ENCODE measurements around the gene LBH.

Gene LBH

DNA sequence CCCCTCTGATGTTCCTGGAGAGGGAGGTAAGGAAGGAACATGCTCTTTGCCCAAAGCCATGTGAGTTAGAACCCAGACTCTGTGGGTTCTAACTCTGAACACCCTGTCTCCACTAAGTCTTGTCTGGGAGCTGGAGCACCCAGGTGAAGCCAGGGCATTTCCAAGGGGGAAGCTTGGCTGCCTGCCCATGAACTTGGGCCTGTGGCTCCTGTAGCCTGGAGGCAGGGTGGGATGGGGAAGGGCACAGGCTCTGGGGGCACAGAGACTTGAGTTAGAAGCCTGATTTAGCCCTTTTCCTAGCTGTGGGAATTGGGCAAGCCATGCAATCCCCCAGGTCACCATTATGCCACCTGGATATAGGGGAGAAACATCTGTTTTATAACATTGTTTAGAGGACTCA lies 65.2 kb downstream of the LBH start:
- H3K4me3 ChIP-seq (ENCODE audit: low read depth, low read length) = no peak overlapping the region
- H3K9me3 ChIP-seq = no peaks in the 10 kb centered on the region
- H3K36me3 ChIP-seq = no peaks in the 10 kb centered on the region
- H3K27me3 ChIP-seq = no peaks in the 10 kb centered on the region
- peak; percentile 35 for DNase-seq
- TF ChIP-seq, protein P1, sequence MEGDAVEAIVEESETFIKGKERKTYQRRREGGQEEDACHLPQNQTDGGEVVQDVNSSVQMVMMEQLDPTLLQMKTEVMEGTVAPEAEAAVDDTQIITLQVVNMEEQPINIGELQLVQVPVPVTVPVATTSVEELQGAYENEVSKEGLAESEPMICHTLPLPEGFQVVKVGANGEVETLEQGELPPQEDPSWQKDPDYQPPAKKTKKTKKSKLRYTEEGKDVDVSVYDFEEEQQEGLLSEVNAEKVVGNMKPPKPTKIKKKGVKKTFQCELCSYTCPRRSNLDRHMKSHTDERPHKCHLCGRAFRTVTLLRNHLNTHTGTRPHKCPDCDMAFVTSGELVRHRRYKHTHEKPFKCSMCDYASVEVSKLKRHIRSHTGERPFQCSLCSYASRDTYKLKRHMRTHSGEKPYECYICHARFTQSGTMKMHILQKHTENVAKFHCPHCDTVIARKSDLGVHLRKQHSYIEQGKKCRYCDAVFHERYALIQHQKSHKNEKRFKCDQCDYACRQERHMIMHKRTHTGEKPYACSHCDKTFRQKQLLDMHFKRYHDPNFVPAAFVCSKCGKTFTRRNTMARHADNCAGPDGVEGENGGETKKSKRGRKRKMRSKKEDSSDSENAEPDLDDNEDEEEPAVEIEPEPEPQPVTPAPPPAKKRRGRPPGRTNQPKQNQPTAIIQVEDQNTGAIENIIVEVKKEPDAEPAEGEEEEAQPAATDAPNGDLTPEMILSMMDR (IDR thresholded peaks at IDR 0.05; ENCODE audit: low read depth, low read length) = no peak
- H3K4me1 ChIP-seq = no peaks in the 10 kb centered on the region; the same call in 1 of the 2 replicates

DNA sequence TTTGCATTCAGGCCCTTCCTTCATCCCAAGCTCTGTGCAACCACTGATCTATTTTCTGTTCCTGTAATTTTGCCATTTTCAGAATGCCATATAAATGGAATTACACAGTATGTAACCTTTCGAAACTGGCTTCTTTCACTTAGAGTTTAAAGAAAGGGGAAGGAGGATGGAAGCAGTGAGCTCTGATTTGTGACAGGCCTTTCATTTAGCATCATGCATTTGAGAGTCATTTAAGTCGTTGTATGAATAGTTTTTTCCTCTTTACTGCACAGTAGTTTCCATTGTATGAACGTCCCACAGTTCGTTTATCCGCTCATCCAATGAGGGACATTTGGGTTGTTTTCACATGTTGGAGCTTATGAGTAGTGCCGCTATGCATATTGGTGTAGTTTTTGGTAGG lies 67.0 kb downstream of the LBH start:
- Histone ChIP-seq H3K4me1 (no peaks in the 10 kb centered on the region; the same call in 1 of the 2 replicates), H3K4me3 (ENCODE audit: low read depth, low read length) (no peak overlapping the region), H3K27me3 (no peaks in the 10 kb centered on the region), H3K9me3 (no peaks in the 10 kb centered on the region), H3K36me3 (no peaks in the 10 kb centered on the region)
- TF ChIP-seq, protein P1 (IDR thresholded peaks at IDR 0.05; ENCODE audit: low read depth, low read length) = no peak
- no peak for DNase-seq

DNA sequence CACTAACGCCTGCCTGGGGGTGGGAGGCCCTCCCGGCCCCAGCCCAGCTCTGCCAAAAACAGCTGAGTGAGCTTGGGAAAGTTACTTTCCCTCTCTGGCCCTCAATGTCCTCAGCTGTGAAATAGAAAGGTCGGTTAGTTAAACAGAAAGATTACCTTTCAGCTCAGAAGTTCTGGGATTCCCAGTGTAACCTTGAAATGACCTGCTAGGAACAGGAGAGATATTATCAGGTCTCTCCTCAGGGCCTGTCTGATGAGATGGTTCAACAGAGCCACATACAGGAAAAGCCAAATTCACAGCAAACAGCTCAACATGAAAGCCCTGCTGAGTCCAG lies 68.8 kb downstream of the LBH start:
- Histone ChIP-seq H3K27me3 (no peaks in the 10 kb centered on the region), H3K4me1 (no peaks in the 10 kb centered on the region; the same call in 1 of the 2 replicates)

DNA sequence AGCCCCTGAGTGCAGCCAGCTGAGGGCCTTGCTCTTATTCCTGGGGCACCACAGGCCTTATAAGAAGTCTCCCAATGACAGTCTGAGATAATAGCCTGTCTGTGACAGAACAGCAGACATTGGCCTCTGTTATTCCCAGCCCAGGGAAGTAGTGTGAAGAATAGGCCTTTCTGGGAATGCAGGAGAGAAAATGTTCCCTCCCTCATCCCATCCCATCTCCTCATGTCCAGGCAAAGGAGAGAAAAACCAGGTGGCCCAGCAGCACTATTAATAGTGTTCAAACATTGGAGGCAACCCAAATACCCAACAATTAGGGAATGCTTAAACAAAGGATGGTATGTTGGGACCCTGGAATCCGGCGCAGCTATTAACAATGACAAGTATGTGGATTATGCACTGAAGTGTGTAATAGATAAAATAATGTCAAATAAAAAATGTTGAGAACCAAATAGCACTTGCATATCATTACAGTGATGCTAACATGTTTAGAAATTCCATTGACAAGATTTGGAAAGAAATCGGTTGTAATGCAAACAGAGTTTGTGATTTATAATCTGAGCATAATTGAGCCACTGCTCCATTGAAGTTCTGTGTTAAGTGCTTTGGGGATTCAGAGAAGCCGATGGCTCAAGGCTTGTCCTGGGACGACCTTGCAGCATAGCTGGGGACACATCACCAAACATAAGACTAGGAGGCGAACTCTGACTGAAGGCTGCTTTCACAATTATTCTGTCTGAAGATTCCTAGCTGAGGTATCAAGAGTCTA lies 69.3 kb downstream of the LBH start:
- no peaks in the 10 kb centered on the region; the same call in 1 of the 2 replicates for H3K4me1 ChIP-seq
- no peaks in the 10 kb centered on the region for H3K9me3 ChIP-seq
- H3K27me3 ChIP-seq = no peaks in the 10 kb centered on the region
- no peaks in the 10 kb centered on the region for H3K36me3 ChIP-seq
- TF ChIP-seq, protein P1 (IDR thresholded peaks at IDR 0.05; ENCODE audit: low read depth, low read length) = no peak
- DNase-seq = no peak
- H3K4me3 ChIP-seq (ENCODE audit: low read depth, low read length) = no peak overlapping the region

More for the DNA sequence above, 68.8 kb downstream of the LBH start:
- DNase-seq = no peak
- TF ChIP-seq, protein P1 (IDR thresholded peaks at IDR 0.05; ENCODE audit: low read depth, low read length) = no peak
- Histone ChIP-seq H3K36me3 (no peaks in the 10 kb centered on the region), H3K9me3 (no peaks in the 10 kb centered on the region), H3K4me3 (ENCODE audit: low read depth, low read length) (no peak overlapping the region)

DNA sequence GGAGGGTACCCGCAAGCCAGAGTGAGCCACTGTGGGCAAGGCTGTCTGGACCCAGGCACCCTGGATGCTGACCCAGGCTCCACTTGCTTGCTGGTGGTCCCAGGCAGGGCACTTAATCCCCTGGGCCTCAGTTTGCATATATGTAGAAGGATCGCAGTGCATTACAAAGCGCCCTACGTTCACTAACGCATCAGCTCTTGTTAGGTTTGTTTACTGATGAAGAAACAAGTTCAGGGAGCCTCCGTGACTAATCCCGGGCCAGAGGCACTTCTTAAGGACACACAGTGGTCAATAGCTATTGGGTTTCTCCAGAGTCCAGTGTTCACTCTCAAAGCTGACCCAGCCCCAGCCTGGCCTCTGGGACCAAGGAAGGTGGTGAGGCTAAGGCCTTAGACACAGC lies 70.2 kb downstream of the LBH start:
- Histone ChIP-seq H3K9me3 (no peaks in the 10 kb centered on the region), H3K36me3 (no peaks in the 10 kb centered on the region), H3K4me1 (no peaks in the 10 kb centered on the region; the same call in 1 of the 2 replicates), H3K27me3 (no peaks in the 10 kb centered on the region), H3K4me3 (ENCODE audit: low read depth, low read length) (no peak overlapping the region)
- DNase-seq = no peak
- TF ChIP-seq, protein P1 (IDR thresholded peaks at IDR 0.05; ENCODE audit: low read depth, low read length) = no peak

DNA sequence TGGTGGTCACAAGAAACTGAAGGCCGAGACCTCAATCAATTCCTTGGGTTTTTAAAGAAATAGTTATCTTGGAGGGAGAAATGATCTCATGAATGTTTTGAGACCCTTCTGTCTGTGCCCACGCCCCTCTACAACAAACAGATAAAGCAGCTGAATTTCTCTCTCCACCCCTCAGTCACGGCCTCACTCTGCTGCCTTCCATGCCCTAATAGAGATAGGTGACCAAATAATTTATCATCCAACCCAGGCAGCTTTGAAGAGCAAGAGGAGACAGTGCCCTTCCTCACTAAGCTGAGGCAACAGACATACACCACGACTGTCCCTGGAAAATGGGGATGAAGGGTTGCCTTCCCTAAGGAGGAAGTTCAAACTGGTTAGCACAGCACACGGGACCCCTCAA lies 71.2 kb downstream of the LBH start:
- no peaks in the 10 kb centered on the region for H3K36me3 ChIP-seq
- H3K27me3 ChIP-seq = no peaks in the 10 kb centered on the region
- no peaks in the 10 kb centered on the region; the same call in 1 of the 2 replicates for H3K4me1 ChIP-seq
- H3K9me3 ChIP-seq = no peaks in the 10 kb centered on the region
- TF ChIP-seq, protein P1 (IDR thresholded peaks at IDR 0.05; ENCODE audit: low read depth, low read length) = no peak
- H3K4me3 ChIP-seq (ENCODE audit: low read depth, low read length) = no peak overlapping the region
- no peak for DNase-seq
